ENCODE results near the gene AGTRAP.

DNA sequence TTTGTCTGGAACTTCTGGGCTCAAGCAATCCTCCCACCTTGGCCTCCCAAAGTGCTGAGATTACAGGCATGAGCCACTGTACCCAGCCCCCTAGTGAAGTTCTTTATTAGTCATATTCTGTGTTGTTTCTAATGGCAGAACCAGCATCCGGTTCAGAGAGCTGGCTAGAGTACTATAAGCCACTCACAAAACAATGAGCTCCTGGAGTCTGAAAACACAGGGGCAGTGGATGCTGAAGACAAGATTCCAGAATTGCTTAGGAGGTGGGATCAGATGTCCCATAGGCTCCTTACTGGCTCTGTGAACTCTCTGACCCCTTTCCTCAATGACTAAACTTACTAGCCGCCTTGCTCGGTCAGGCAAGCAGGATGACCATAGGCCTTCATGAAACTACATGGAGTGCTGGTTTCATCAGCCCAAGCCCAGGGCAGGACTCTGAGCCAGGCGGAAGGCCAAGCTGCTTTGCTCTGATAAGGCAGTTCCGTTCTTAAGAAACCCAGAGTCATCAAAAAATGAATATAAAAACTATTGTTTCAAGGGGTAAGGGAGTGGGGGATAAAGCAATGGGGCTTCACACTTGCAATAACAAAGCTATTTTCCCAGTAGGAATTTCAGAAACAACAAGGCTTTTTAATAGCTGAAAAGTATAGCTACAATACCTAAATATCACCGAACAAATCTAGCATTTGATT is 61.7 kb downstream of the AGTRAP start:
- TF ChIP-seq, protein P1, sequence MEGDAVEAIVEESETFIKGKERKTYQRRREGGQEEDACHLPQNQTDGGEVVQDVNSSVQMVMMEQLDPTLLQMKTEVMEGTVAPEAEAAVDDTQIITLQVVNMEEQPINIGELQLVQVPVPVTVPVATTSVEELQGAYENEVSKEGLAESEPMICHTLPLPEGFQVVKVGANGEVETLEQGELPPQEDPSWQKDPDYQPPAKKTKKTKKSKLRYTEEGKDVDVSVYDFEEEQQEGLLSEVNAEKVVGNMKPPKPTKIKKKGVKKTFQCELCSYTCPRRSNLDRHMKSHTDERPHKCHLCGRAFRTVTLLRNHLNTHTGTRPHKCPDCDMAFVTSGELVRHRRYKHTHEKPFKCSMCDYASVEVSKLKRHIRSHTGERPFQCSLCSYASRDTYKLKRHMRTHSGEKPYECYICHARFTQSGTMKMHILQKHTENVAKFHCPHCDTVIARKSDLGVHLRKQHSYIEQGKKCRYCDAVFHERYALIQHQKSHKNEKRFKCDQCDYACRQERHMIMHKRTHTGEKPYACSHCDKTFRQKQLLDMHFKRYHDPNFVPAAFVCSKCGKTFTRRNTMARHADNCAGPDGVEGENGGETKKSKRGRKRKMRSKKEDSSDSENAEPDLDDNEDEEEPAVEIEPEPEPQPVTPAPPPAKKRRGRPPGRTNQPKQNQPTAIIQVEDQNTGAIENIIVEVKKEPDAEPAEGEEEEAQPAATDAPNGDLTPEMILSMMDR (IDR thresholded peaks at IDR 0.05; ENCODE audit: low read depth, low read length): no peak
- no peak for TF ChIP-seq POLR2A (IDR thresholded peaks at IDR 0.05; ENCODE audit: extremely low read depth, insufficient read length)
